Measurements from ENCODE around the gene RHBDF1. TPM values are rescaled to one million over a fixed set of nuclear protein-coding genes. Genes with fewer than 3 reads are reported as not detected.
A peak's percentile ranks its signal among the peaks of the same experiment; 100 is the strongest.

The RHBDF1 gene
- total RNA-seq, 2 experiments from 2014 or later: 0.33 TPM; not detected in 1

DNA sequence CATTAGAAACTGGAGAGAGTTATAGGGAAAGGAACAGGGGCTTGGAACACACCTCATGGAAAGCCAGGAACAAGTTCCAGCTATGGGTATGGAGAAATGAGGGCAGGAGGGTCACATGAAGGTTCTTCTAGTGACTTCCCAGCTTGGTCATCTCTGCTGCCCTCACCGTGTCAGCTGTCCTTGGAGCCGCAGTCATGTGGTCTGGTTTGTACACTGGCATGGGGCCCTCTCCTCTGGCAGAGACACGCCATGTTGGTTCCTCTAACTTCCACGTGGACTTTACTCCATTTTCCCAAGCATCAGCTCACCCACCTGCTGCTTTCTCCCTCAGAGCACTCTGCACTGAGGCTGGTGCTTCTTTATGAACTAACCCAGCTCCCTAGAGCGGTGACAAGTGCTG, 31.9 kb upstream of the RHBDF1 start:
- no peak overlapping the region for H3K4me3 Mint-ChIP-seq
- DNase-seq (no peak), ATAC-seq (ENCODE audit: low read depth) (no peak)
- H3K27me3 Mint-ChIP-seq: no peaks in the 10 kb centered on the region
- POLR2A ChIA-PET: no interaction called here
- H3K27ac Mint-ChIP-seq: no peak overlapping the region
- no peaks in the 10 kb centered on the region for H3K36me3 Mint-ChIP-seq
- no peaks in the 10 kb centered on the region for H3K9me3 Mint-ChIP-seq
- no peaks in the 10 kb centered on the region for H3K4me1 Mint-ChIP-seq

DNA sequence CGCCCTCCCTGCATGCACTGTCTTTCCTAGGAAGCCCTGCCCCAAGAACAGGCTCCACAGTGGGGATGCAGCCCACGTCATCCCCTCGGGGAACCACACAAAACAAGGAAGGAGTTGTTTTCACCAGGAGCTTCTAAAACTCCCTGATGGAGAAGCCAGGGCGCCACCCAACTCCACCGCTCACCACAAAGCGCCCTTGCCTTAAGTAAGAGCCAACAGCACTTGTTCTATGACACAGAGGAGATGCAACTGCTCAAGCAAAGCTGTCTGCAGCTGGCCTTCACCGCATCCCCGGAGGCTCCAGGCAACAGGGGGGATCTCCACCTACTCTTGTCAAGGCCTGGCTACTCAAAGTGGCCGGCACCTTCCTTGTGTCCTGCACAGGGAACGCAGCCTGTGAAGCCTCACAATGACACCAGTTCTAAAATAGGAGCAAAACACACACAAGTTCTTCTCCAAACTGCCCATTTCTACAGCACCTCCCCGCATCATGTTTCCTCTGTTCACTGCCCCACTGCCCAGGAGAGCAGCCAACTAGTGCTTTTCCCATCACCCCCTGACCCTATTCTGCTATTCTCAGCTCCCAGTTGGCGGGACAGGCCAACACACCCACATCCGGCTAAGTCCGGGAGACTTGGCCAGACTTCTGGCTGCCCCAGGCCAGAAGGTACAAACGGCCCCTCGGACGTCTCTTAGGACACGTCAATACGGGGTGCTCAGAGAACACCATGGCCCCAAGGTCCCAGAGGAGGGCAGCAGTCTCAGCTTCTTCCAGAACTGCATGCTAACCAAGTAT, 29.8 kb upstream of the RHBDF1 start:
- Mint-ChIP-seq H3K4me1 (no peaks in the 10 kb centered on the region), H3K27ac (no peak overlapping the region), H3K4me3 (no peak overlapping the region), H3K27me3 (no peaks in the 10 kb centered on the region), H3K36me3 (no peaks in the 10 kb centered on the region), H3K9me3 (no peaks in the 10 kb centered on the region)
- POLR2A ChIA-PET: no interaction called here
- ATAC-seq (ENCODE audit: low read depth): no peak
- DNase-seq: no peak

DNA sequence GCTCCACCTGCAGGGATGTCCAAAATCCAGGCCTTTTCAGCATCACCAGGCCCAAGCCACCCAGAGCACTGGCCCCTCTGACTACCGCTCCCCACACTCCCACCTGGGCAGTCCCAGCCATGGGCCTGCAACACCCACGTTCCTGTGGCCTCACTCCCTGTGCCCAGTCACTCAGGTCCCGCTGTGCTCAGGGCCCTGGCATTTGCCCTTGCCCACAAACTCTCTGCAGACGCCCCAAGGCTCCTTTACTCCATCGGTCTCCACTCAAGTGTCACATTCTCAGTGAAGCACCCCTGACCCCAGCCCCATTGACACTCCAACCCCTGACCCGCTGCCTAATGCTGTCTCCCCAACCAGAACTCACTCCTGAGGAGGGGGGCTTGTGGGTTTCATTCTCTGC, 29.2 kb upstream of the RHBDF1 start:
- no peaks in the 10 kb centered on the region for H3K9me3 Mint-ChIP-seq
- no peaks in the 10 kb centered on the region for H3K27me3 Mint-ChIP-seq
- H3K4me3 Mint-ChIP-seq: no peak overlapping the region
- no peak for DNase-seq
- H3K36me3 Mint-ChIP-seq: no peaks in the 10 kb centered on the region
- peaks cover 3% of the 10 kb centered on the region for H3K4me1 Mint-ChIP-seq
- no peak overlapping the region for H3K27ac Mint-ChIP-seq
- ATAC-seq (ENCODE audit: low read depth): no peak
- POLR2A ChIA-PET: no interaction called here

DNA sequence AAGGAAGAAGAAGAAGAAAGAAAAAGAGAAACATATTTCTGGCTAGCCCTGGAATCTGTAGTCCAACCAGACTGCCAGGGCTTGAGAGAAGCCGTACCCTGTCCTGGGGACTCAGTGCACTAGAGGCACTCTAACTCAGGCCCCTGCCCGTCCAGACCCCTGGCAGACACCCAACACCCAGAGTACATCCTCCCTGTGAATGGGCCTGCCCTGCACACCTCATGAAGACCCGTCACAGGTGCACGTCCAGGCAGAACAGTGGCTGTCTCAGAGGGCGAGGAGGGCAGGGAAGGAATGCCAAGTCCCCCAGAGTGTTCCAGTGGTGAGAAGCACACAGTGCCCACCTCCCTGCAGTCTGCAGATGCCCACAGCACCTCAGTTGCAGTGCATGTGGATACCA, 28.6 kb upstream of the RHBDF1 start:
- ATAC-seq (ENCODE audit: low read depth) (no peak), DNase-seq (no peak)
- H3K27me3 Mint-ChIP-seq: no peaks in the 10 kb centered on the region
- H3K27ac Mint-ChIP-seq: no peak overlapping the region
- H3K4me1 Mint-ChIP-seq: peaks cover 3% of the 10 kb centered on the region
- no peaks in the 10 kb centered on the region for H3K9me3 Mint-ChIP-seq
- H3K36me3 Mint-ChIP-seq: no peaks in the 10 kb centered on the region
- POLR2A ChIA-PET: no interaction called here
- H3K4me3 Mint-ChIP-seq: no peak overlapping the region

DNA sequence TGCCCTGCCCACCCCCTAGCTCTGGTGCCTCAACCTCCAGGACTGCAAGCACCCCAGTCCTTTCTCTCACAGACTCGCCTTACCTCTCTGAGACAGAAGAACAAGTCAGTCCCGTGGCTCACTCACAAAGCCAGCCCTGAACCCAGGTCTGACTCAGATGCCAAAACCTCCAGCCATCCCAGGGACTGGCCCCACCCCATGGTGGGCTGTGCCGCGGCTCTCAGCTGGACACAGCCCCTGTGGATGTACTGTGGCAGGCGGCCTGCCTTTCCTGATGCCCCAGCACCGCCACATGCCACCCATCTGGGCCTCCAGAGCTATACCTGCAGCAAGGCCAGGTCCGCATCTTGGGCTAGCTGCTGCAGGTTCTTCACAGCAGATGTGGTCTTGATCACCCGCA, 25.4 kb upstream of the RHBDF1 start:
- Mint-ChIP-seq H3K4me3 (no peak overlapping the region), H3K27ac (no peak overlapping the region), H3K36me3 (no peaks in the 10 kb centered on the region), H3K4me1 (peaks cover 5% of the 10 kb centered on the region), H3K27me3 (no peaks in the 10 kb centered on the region), H3K9me3 (no peaks in the 10 kb centered on the region)
- DNase-seq (no peak), ATAC-seq (ENCODE audit: low read depth) (no peak)
- POLR2A ChIA-PET: interaction anchor here (0.7 to 4.6 kb wide), 3 partner anchors 20 to 42 kb away, joined by 3 to 52 read pairs (median 3); no protein-coding TSS in a partner anchor

DNA sequence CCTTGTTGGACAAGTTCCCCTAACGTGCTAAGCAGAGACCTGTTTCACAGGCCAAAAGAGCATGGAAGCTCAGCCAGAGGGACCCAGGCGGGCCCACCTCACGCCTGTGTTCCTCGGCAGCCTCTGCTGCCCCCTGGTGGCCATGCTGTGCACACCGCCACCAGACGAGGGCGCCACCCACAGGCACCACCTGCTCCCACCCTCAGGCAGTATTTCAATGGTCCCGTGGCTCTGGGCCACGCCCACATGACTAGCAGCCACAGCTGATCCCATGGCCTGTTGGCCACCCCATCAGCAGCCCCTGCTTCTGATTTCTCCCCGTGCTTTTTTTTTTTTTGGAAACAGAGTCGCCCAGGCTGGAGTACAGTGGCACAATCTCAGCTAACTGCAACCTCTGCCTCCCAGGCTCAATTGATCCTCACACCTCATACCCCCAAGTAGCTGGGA, 24.5 kb upstream of the RHBDF1 start:
- Mint-ChIP-seq H3K27me3 (no peaks in the 10 kb centered on the region), H3K27ac (peak overlapping the region; percentile 40), H3K36me3 (no peaks in the 10 kb centered on the region), H3K4me1 (peaks cover 5% of the 10 kb centered on the region), H3K4me3 (no peak overlapping the region), H3K9me3 (no peaks in the 10 kb centered on the region)
- POLR2A ChIA-PET: interaction anchor here (0.6 to 4.6 kb wide), 10 partner anchors 20 to 304 kb away, joined by 3 to 52 read pairs (median 4); partner anchors contain the start of genes POLR3K, RHBDF1 and SNRNP25
- DNase-seq (peak; percentile 96), ATAC-seq (ENCODE audit: low read depth) (peak; percentile 93)

DNA sequence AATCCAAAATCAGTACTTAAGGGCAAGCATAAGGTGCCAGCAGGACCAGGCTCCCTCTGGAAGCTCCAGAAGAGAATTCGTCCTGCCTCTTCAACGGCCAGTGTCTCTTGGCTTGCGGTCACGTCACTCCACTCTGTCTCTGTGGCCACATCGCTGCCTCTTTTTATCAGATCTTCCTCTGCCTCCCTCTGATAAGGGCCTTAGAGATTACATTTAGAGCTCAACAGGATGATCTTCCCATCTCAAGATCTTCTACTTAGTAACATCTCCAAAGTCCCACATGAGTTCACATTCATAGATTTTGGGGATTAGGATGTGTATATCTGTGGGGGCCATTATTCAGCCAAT, 22.5 kb upstream of the RHBDF1 start:
- no peak overlapping the region for H3K4me3 Mint-ChIP-seq
- H3K36me3 Mint-ChIP-seq: no peaks in the 10 kb centered on the region
- peaks cover 5% of the 10 kb centered on the region for H3K4me1 Mint-ChIP-seq
- no peaks in the 10 kb centered on the region for H3K9me3 Mint-ChIP-seq
- no peaks in the 10 kb centered on the region for H3K27me3 Mint-ChIP-seq
- DNase-seq (no peak), ATAC-seq (ENCODE audit: low read depth) (no peak)
- POLR2A ChIA-PET: interaction anchor here (1.7 to 4.6 kb wide), 2 partner anchors 11 to 29 kb away, joined by 7 to 52 read pairs; no protein-coding TSS in a partner anchor
- H3K27ac Mint-ChIP-seq: no peak overlapping the region

DNA sequence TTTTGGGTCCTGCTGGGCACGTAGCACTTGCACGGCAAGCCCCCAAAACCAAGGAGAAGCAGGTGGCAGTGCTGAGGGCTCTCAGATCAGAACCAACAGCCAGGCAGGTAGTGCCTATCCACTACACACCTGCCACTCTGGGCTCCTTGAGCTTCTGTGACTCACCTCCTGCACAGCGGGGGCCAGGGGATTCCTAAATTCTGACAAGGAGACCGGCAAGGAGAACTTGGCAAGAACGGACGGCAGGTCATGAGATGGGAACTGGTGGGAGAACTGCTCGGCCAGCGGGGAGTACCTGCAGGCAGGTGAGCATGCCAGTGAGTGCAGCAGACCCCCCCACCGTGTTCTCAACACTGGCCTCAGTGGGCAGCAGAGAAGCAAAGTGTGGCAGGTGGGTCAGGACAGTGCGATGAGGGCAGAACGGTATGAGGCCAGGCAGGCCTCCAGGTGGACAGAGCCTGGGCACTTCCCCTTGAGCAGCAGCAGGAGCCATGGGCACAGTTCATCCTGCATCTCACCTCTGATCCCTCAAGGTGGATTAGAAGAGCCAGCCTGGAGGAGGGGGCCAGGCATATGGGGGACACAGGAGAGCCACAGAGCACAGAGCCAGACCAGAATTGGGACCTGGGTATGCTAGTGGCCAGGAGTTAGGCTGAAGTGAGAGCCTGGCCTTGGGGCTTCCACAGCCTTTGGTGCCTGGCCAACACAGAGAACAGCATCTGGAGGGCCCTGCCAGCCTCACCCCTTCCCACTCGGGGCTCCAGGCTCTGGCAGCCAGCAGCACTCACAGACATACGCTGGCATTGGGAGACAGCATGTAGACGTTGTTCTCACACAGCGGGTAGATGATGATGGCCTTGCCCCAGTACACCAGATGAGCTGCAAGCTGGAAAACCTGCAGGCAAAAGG, 20.3 kb upstream of the RHBDF1 start:
- no peak for DNase-seq
- ATAC-seq (ENCODE audit: low read depth): no peak
- Mint-ChIP-seq H3K36me3 (no peaks in the 10 kb centered on the region), H3K4me1 (peaks cover 5% of the 10 kb centered on the region), H3K4me3 (no peak overlapping the region), H3K9me3 (no peaks in the 10 kb centered on the region), H3K27me3 (no peaks in the 10 kb centered on the region), H3K27ac (no peak overlapping the region)
- POLR2A ChIA-PET: interaction anchor here (0.9 to 4.6 kb wide), 3 partner anchors 8 to 27 kb away, joined by 3 to 52 read pairs (median 6); partner anchors contain the start of gene MPG

DNA sequence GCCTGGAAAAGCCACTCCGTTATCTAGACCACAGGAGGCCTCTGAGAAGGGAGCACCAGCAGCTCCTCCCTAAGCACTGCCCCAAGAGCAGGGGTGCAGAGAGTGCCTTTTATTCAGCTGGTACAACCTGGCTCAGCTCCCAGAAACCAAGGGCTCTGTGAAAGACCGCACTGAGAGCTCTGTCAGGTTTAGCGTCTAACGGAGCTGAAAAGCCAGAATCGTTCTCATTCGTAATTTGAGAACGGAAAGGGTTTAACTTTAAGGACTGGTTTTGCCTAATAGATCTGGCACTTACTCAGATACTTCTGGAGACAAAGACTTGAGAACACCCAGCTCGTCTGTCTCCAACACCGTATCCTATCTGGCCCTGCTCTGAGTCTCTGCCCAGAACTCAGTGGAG, 19.1 kb upstream of the RHBDF1 start:
- Mint-ChIP-seq H3K27ac (no peak overlapping the region), H3K9me3 (no peaks in the 10 kb centered on the region), H3K4me1 (peaks cover 1% of the 10 kb centered on the region), H3K27me3 (no peaks in the 10 kb centered on the region), H3K4me3 (no peak overlapping the region), H3K36me3 (peaks cover 2% of the 10 kb centered on the region)
- ATAC-seq (ENCODE audit: low read depth): no peak
- DNase-seq: no peak
- POLR2A ChIA-PET: interaction anchor here (0.6 to 1.0 kb wide), 2 partner anchors 8 to 13 kb away, joined by 3 read pairs; partner anchors contain the start of gene MPG

DNA sequence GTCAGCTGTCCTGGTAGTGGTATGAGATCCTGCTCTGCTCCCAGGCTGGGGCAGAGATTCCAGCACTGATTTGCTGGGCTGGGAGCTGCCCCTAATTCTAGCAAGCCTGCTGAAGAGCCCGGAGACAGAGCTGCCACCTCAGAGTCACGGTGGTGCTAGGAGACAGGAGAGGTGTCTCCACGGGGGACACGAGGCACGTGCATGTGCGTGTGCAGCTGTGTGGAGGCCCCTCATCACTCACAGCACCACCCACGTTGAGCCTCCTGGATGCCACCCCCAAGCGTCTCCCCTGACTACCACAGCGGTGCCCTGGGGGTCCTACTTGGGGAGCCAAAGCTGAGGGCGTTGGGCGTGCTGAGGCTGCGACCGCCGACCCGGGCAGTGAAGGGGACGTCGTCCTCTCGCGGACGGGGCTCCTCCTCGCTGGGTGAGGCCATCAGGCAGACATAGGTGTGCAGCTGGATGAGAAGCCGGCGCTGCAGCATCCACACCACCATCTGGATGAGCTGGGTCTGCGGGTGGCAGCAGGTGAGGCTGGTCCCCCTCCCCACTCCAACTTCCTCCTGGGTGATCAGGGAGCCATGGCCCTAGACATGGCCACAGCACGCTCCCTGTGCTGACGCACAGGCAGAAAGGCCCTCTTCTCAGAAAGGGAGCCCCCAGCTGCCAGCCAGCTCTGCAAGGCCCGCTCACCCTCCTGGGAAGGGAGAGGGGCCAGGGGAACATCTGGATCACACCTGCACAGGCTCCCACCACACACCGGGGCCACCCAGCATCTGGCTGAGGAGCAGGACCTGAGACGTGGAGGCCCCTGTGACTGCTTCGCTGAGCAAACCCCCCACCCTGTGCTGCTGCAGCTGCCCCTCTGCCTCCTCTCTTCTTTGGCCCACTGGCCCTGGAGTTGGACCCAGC, 17.2 kb upstream of the RHBDF1 start:
- Mint-ChIP-seq H3K27ac (no peak overlapping the region), H3K4me1 (peaks cover 11% of the 10 kb centered on the region), H3K36me3 (peaks cover 2% of the 10 kb centered on the region), H3K4me3 (no peak overlapping the region), H3K27me3 (no peaks in the 10 kb centered on the region), H3K9me3 (no peaks in the 10 kb centered on the region)
- POLR2A ChIA-PET: no interaction called here
- DNase-seq: no peak
- no peak for ATAC-seq (ENCODE audit: low read depth)

DNA sequence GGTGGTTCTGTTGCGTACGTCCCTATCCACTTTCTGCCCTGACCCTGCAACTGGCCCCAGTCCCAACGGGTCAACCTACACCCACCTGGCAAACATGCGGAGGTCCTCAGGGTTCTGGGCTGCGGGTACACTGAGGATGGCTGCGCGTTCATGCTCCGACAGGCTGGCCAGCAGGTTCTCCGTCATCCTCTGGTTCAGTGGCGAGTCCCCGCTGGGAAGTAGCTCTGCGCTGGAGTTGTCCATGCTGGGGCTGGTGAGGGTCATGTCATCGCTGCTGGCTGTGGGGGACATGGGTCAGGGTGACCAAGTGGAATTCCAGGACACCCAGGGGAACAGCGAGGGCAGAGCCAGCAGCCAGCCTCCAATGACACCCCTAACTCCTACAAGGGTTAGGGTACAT, 16.2 kb upstream of the RHBDF1 start:
- Mint-ChIP-seq H3K4me3 (no peak overlapping the region), H3K4me1 (peaks cover 22% of the 10 kb centered on the region), H3K27ac (no peak overlapping the region), H3K27me3 (no peaks in the 10 kb centered on the region), H3K9me3 (no peaks in the 10 kb centered on the region), H3K36me3 (peaks cover 7% of the 10 kb centered on the region)
- POLR2A ChIA-PET: no interaction called here
- DNase-seq (no peak), ATAC-seq (ENCODE audit: low read depth) (no peak)

DNA sequence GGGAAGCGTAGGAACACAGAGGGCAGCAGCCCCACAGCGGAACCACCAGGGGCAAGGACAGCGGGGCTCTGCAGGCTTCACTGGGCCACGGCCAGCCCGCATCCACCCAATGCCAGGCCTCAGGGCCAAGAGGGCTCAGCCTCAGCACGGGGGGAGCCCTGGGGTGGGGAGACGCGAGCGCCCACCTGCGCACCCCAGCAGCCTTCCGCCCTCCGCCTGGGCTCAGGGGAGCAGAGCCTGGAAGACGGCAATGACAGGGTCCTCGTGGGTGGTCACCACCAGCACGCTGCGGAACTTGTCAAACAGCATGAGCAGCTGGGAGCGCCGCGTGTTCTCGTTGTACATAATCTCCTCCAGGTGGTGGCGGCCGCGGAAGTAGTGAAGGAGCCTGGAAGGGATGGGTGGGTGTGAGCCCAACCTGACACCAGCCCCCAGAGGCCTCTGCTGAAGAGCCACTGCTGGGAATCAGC, 14.1 kb upstream of the RHBDF1 start:
- Mint-ChIP-seq H3K4me1 (peaks cover 22% of the 10 kb centered on the region), H3K4me3 (no peak overlapping the region), H3K27me3 (no peaks in the 10 kb centered on the region), H3K9me3 (no peaks in the 10 kb centered on the region), H3K36me3 (peaks cover 9% of the 10 kb centered on the region), H3K27ac (peak overlapping the region; percentile 16)
- no peak for DNase-seq
- POLR2A ChIA-PET: no interaction called here
- no peak for ATAC-seq (ENCODE audit: low read depth)

DNA sequence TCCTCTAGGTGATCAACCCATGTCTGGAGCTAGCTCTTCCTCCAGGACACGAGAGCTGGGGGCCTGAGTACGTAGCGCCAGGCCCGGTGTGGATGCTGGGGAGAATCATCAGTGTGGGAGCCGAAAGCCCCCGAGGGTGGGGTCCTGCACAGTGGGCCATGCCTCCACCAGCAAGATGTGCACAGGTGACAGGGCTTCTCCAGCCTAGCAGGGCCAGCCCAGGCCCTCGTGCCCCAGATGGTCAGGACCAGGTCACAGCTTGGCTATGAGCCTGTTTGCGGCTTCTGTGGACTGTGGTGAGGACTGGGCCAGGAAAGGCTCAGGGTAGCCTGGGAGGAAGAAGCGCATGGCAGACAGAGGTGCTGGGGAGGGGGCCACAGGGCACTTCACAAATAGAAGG, 13.4 kb upstream of the RHBDF1 start:
- ATAC-seq (ENCODE audit: low read depth): no peak
- Mint-ChIP-seq H3K36me3 (peaks cover 9% of the 10 kb centered on the region), H3K4me1 (peaks cover 22% of the 10 kb centered on the region), H3K27ac (peak overlapping the region; percentile 16), H3K4me3 (no peak overlapping the region), H3K27me3 (no peaks in the 10 kb centered on the region), H3K9me3 (no peaks in the 10 kb centered on the region)
- DNase-seq: no peak
- POLR2A ChIA-PET: interaction anchor here (0.6 kb wide), 1 partner anchor 135 kb away, joined by 3 read pairs; no protein-coding TSS in a partner anchor

Data from activated naive CD8-positive, alpha-beta T cell treated with anti-CD3 and anti-CD28 coated beads, Interleukin-2, amount 10 ng/mL, durations not matched to agents 7 days and 5 days (primary cell).